Nephron (organoid): ENCODE measurements around the gene GABRG3.

Experiments used
- H3K27ac Mint-ChIP-seq, 3 experiments: 2 replicates each; pipeline ENCODE4 v1.8.0; 2020; ENCODE audit warnings: mixed read lengths in 3 of 3, mild to moderate bottlenecking in 2 of 3, moderate library complexity in 1 of 3
- H3K27me3 Mint-ChIP-seq: 2 replicates; pipeline ENCODE4 v1.8.0; 2021; ENCODE audit warnings: low read depth, mild to moderate bottlenecking, moderate library complexity, mixed read lengths
- H3K36me3 Mint-ChIP-seq: 2 replicates; pipeline ENCODE4 v1.8.0; 2020; ENCODE audit warnings: low read depth, mixed read lengths
- H3K4me1 Mint-ChIP-seq: 2 replicates; pipeline ENCODE4 v1.8.0; 2020; ENCODE audit warnings: mixed read lengths
- H3K4me3 Mint-ChIP-seq, 3 experiments: 2 replicates each; pipeline ENCODE4 v1.8.0; 2020; ENCODE audit warnings: mild to moderate bottlenecking in 3 of 3, mixed read lengths in 3 of 3, moderate library complexity in 2 of 3
- H3K9me3 Mint-ChIP-seq: 2 replicates; pipeline ENCODE4 v1.8.0; 2020; ENCODE audit warnings: mixed read lengths
- TF ChIP-seq, protein P1 (sequence below), 3 experiments: fragments of 200-600 bp; sonication (generic); IDR thresholded peaks; one replicate each; pipeline ENCODE4 v1.5.0; 2021; ENCODE audit warnings: antibody characterized with exemption in 3 of 3; ENCODE audit not compliant: unreplicated experiment in 3 of 3

The GABRG3 gene

DNA sequence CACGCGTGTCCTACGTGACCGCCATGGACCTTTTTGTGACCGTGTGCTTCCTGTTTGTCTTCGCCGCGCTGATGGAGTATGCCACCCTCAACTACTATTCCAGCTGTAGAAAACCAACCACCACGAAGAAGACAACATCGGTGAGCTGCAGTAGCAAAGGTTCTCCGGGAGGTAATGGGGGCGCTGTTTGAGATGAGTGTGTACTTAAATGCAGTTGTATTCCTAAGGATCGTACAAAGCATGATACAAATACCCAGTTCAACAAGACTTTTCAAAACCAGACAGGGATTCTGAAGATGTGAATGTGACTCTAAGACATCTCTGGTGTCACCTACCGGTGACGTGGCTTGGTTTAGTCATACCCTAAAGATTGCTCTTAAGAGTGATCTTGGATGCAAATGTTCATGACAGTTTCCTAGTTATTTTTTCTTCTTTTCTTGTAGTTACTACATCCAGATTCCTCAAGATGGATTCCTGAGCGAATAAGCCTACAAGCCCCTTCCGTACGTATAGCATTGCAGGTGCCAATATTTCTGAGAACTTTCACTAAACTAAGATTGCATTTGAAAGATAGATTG, 556.6 kb downstream of the GABRG3 start:
- no peak overlapping the region for H3K4me3 Mint-ChIP-seq
- H3K27me3 Mint-ChIP-seq, result no peaks in the 10 kb centered on the region
- H3K9me3 Mint-ChIP-seq, result peaks cover 15% of the 10 kb centered on the region
- no peaks in the 10 kb centered on the region for H3K36me3 Mint-ChIP-seq
- no peak overlapping the region for H3K27ac Mint-ChIP-seq
- TF ChIP-seq, protein P1, sequence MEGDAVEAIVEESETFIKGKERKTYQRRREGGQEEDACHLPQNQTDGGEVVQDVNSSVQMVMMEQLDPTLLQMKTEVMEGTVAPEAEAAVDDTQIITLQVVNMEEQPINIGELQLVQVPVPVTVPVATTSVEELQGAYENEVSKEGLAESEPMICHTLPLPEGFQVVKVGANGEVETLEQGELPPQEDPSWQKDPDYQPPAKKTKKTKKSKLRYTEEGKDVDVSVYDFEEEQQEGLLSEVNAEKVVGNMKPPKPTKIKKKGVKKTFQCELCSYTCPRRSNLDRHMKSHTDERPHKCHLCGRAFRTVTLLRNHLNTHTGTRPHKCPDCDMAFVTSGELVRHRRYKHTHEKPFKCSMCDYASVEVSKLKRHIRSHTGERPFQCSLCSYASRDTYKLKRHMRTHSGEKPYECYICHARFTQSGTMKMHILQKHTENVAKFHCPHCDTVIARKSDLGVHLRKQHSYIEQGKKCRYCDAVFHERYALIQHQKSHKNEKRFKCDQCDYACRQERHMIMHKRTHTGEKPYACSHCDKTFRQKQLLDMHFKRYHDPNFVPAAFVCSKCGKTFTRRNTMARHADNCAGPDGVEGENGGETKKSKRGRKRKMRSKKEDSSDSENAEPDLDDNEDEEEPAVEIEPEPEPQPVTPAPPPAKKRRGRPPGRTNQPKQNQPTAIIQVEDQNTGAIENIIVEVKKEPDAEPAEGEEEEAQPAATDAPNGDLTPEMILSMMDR (IDR thresholded peaks at IDR 0.05; ENCODE audit: unreplicated experiment in 3 of 3), result no peak
- no peaks in the 10 kb centered on the region for H3K4me1 Mint-ChIP-seq

- TF ChIP-seq, protein P1 (IDR thresholded peaks at IDR 0.05; ENCODE audit: unreplicated experiment in 3 of 3), result no peak
Measured at GRCh38 chr15:27529399-27529798, 558.4 kb downstream of the GABRG3 start.

DNA sequence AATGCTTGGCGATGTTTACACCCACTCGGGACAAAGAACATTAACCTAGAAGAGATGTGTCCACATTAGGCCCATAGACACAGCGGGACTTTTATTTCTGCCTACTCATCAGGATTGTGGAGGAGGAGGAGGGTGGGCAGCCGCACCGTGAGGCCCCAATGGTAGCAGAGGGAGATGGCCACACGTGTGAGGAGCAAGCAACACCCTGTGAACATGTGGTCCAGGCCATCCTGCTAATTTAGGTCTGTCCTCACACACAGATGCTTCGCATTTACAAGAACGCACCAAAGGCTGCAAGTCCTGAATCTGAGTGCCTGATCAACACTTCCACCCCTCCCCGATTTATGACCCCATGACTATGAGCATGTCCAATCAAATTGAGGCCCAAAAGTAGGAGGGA, 560.0 kb downstream of the GABRG3 start:
- Mint-ChIP-seq H3K4me3 (no peak overlapping the region), H3K27me3 (no peaks in the 10 kb centered on the region), H3K4me1 (no peaks in the 10 kb centered on the region), H3K27ac (no peak overlapping the region), H3K9me3 (peaks cover 6% of the 10 kb centered on the region), H3K36me3 (no peaks in the 10 kb centered on the region)
- TF ChIP-seq, protein P1 (IDR thresholded peaks at IDR 0.05; ENCODE audit: unreplicated experiment in 3 of 3), result no peak

More at GRCh38 chr15:27529399-27529798, 558.4 kb downstream of the GABRG3 start:
- no peak overlapping the region for H3K27ac Mint-ChIP-seq
- H3K27me3 Mint-ChIP-seq, result no peaks in the 10 kb centered on the region
- H3K9me3 Mint-ChIP-seq, result peaks cover 6% of the 10 kb centered on the region
- H3K36me3 Mint-ChIP-seq, result no peaks in the 10 kb centered on the region
- no peaks in the 10 kb centered on the region for H3K4me1 Mint-ChIP-seq
- H3K4me3 Mint-ChIP-seq, result no peak overlapping the region

GRCh38 chr15:27532358-27532757, 561.4 kb downstream of the GABRG3 start:
- TF ChIP-seq, protein P1 (IDR thresholded peaks at IDR 0.05; ENCODE audit: unreplicated experiment in 3 of 3), result no peak
- Mint-ChIP-seq H3K4me1 (no peaks in the 10 kb centered on the region), H3K4me3 (no peak overlapping the region), H3K27ac (no peak overlapping the region), H3K27me3 (no peaks in the 10 kb centered on the region), H3K36me3 (no peaks in the 10 kb centered on the region), H3K9me3 (no peaks in the 10 kb centered on the region)

DNA sequence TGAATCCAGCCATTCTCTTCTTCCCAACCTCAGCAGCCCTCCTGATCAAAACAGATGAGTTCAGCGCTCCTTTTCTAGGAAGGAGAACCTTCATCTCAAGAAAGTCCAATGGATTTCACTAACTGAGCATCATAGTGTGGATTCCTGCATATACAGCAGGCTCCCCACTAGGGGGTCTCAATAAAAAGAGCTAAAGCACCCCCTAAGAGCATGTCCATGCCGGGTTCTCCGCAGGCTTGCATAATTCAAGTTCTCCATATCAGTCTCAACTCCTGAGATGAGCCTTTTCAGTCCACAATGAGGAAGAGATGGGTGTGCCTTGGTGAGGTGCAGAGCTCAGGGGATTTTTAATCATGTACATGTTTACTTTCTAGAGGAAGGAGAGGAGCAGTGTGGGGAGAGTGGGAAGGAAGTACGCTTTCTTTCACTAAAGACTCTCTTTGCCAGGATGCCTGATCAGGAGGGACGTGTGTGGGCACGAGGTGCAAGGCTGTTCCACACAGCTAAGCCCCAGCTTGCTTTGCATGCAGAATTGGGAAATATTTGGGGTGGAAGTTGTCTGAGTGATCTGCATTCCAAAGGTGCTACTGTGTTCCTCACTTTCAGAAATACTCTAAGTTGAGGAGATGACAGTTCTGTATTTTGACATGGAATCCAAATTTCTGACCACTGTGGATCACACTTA, 564.6 kb downstream of the GABRG3 start:
- H3K36me3 Mint-ChIP-seq, result no peaks in the 10 kb centered on the region
- no peak overlapping the region for H3K27ac Mint-ChIP-seq
- TF ChIP-seq, protein P1 (IDR thresholded peaks at IDR 0.05; ENCODE audit: unreplicated experiment in 3 of 3), result no peak
- H3K27me3 Mint-ChIP-seq, result no peaks in the 10 kb centered on the region
- no peaks in the 10 kb centered on the region for H3K4me1 Mint-ChIP-seq
- no peak overlapping the region for H3K4me3 Mint-ChIP-seq
- no peaks in the 10 kb centered on the region for H3K9me3 Mint-ChIP-seq

GRCh38 chr15:27538325-27538724, 567.3 kb downstream of the GABRG3 start:
- Mint-ChIP-seq H3K4me3 (no peak overlapping the region), H3K36me3 (no peaks in the 10 kb centered on the region), H3K9me3 (no peaks in the 10 kb centered on the region), H3K4me1 (no peaks in the 10 kb centered on the region), H3K27ac (no peak overlapping the region), H3K27me3 (no peaks in the 10 kb centered on the region)
- TF ChIP-seq, protein P1 (IDR thresholded peaks at IDR 0.05; ENCODE audit: unreplicated experiment in 3 of 3), result no peak
